Measurements from ENCODE around the gene ZNF70. TPM values are rescaled to one million over a fixed set of nuclear protein-coding genes. Genes with fewer than 3 reads are reported as not detected.

The ZNF70 gene
- total RNA-seq, 4 donors from 2014 or later: 3.1 to 6.5 (median 5.4) TPM

DNA sequence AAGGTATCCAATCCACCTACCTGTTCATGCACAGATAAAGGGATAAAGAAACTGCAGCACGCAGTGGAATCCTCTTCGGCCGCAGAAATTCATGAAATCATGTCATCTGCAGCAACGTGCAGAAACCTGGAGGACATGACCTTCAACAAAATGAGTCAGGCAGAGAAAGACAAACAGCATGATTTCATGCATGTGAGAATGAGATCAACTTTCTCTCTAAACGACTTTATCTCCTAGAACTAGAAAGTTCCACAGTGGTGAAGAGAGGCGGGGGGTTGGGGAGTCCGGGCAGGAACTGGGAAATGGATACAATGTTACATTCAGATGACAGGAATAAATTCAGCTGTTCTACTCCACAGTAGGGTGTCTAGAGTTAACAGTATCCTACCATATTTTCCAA is 50.2 kb downstream of the ZNF70 start:
- WGBS: 89% methylated on average over 7 of the region's 7 CpGs
- no peaks in the 10 kb centered on the region for H3K9me3 ChIP-seq
- H3K27ac ChIP-seq (replicated peaks in 1 of 4): no peak overlapping the region
- H3K4me1 ChIP-seq: no peaks in the 10 kb centered on the region
- no peak overlapping the region for H3K4me3 ChIP-seq
- intact Hi-C loops (cut with DNase I): no loop called here
- H3K36me3 ChIP-seq: peaks cover 13 to 97% (median 41%) of the 10 kb centered on the region in 4 donors
- no peak for DNase-seq (ENCODE audit: extremely low spot score)
- no peaks in the 10 kb centered on the region for H3K27me3 ChIP-seq
- TF ChIP-seq, protein P1, sequence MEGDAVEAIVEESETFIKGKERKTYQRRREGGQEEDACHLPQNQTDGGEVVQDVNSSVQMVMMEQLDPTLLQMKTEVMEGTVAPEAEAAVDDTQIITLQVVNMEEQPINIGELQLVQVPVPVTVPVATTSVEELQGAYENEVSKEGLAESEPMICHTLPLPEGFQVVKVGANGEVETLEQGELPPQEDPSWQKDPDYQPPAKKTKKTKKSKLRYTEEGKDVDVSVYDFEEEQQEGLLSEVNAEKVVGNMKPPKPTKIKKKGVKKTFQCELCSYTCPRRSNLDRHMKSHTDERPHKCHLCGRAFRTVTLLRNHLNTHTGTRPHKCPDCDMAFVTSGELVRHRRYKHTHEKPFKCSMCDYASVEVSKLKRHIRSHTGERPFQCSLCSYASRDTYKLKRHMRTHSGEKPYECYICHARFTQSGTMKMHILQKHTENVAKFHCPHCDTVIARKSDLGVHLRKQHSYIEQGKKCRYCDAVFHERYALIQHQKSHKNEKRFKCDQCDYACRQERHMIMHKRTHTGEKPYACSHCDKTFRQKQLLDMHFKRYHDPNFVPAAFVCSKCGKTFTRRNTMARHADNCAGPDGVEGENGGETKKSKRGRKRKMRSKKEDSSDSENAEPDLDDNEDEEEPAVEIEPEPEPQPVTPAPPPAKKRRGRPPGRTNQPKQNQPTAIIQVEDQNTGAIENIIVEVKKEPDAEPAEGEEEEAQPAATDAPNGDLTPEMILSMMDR (IDR thresholded peaks at IDR 0.05): no peak
- TF ChIP-seq EP300 (IDR thresholded peaks at IDR 0.05) (no peak), POLR2AphosphoS5 (IDR thresholded peaks at IDR 0.05) (no peak), POLR2A (IDR thresholded peaks at IDR 0.05; ENCODE audit: low read depth) (no peak)

DNA sequence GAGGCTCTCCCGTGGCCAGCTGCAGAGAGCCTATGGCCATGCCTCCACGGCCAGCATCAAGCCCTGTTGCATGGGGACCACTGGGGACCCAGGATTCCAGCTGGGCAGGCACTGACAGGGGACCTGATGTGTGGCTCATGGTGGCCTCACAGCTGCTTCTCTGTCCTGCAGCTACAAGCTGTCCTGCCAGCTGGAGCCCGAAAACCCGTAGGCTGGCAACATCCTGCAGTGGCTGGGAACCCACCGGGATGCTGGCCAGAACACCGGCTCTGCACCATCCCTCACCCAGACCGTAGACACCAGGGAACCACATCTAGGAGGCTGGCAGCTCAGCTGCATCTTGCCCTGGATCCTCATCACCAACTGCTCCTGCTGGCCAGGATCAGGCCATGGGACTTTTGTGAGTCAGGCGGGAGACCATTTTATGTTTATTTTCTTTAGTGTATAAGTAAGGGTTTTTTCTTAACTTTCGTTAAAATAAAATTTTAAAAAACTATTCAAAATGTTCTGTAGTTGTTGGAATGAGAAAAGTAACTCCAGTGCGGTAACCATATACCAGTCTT is 52.2 kb downstream of the ZNF70 start:
- TF ChIP-seq POLR2AphosphoS5 (IDR thresholded peaks at IDR 0.05) (no peak), POLR2A (IDR thresholded peaks at IDR 0.05; ENCODE audit: low read depth) (no peak), EP300 (IDR thresholded peaks at IDR 0.05) (no peak)
- TF ChIP-seq, protein P1 (IDR thresholded peaks at IDR 0.05): no peak
- DNase-seq (ENCODE audit: extremely low spot score): no peak
- WGBS: 95% methylated on average over 9 of the region's 10 CpGs

DNA sequence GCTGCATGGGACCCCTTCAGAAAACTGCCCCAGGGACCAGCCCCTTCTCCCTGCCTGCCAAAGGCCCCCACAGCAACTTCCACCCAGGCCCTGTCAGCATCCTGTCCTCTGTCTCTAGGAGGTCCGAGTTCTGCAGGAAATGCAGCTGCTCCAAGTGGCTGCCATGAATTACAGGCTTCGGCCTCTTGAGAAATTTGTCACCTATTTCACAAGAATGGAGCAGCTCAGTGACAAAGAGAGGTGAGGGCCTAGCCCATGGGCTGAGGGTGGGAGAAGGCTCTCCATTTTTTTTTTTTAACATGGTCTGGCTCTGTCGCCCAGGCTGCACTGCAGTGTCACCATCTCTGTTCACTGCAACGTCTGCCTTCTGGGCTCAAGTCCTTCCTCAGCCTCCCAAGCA is 52.8 kb downstream of the ZNF70 start:
- intact Hi-C loops (cut with DNase I): no loop called here
- no peak for DNase-seq (ENCODE audit: extremely low spot score)
- WGBS: 81% methylated on average over 4 of the region's 4 CpGs
- no peak overlapping the region for H3K4me3 ChIP-seq
- no peak overlapping the region for H3K27ac ChIP-seq (replicated peaks in 1 of 4)
- TF ChIP-seq POLR2A (IDR thresholded peaks at IDR 0.05; ENCODE audit: low read depth) (no peak), EP300 (IDR thresholded peaks at IDR 0.05) (no peak), POLR2AphosphoS5 (IDR thresholded peaks at IDR 0.05) (no peak)
- TF ChIP-seq, protein P1 (IDR thresholded peaks at IDR 0.05): no peak
- peaks cover 4 to 97% (median 47%) of the 10 kb centered on the region in 4 donors for H3K36me3 ChIP-seq
- H3K27me3 ChIP-seq: no peaks in the 10 kb centered on the region
- H3K9me3 ChIP-seq: no peaks in the 10 kb centered on the region
- H3K4me1 ChIP-seq: no peaks in the 10 kb centered on the region

More for the DNA sequence above, 52.2 kb downstream of the ZNF70 start:
- intact Hi-C loops (cut with DNase I): no loop called here
- Histone ChIP-seq H3K9me3 (no peaks in the 10 kb centered on the region), H3K36me3 (peaks cover 4 to 97% (median 41%) of the 10 kb centered on the region in 4 donors), H3K27me3 (no peaks in the 10 kb centered on the region), H3K4me1 (no peaks in the 10 kb centered on the region), H3K4me3 (no peak overlapping the region), H3K27ac (replicated peaks in 1 of 4) (no peak overlapping the region)

DNA sequence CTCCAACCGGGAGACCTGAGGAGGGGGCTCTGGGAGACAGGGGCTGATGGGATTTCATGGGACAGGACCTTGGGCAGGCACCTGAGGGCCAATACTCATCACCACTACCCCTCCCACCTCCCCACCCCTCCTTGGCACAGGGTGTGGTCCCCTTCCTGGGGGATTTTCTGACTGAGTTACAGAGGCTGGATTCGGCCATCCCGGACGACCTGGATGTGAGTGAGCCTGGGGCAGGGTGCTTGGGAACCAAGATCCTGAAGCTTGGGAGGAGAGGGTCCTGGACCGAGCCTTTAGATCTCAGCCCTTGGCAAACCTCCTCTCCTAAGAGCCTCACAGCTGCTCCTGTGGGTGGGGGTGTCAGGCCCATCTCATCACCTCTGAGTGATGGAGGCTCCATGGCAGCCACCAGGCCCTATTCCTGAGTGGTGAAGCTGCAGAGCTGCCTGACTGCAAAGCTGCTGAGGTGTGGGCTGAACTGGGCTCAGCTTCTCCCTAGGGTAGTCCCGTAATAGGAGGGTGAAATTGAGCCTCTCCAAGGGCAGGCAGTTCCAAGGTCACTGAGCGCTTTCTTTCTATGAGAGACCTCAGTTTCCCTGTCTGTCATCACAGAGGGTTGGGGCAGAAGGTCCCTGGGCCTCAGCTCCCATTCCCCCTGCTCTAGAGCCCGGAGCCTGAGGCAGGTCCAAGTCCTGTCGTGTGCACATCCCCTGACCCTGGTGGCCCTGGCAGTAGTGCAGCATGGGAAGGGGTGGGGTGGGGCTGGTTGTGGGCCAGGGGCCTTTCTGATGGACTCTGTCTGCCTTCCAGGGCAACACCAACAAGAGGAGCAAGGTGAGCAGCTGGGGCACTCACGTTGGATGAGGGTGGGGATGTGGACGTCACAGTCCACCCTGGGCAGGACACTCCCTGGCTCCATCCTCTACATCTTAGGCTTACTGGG is 53.6 kb downstream of the ZNF70 start:
- Histone ChIP-seq H3K4me1 (no peaks in the 10 kb centered on the region), H3K36me3 (peaks cover 4 to 96% (median 54%) of the 10 kb centered on the region in 4 donors), H3K27me3 (no peaks in the 10 kb centered on the region), H3K27ac (replicated peaks in 1 of 4) (no peak overlapping the region), H3K4me3 (no peak overlapping the region), H3K9me3 (no peaks in the 10 kb centered on the region)
- TF ChIP-seq, protein P1 (IDR thresholded peaks at IDR 0.05): no peak
- no peak for TF ChIP-seq POLR2AphosphoS5 (IDR thresholded peaks at IDR 0.05)
- TF ChIP-seq POLR2A (IDR thresholded peaks at IDR 0.05; ENCODE audit: low read depth): no peak
- no peak for TF ChIP-seq EP300 (IDR thresholded peaks at IDR 0.05)
- intact Hi-C loops (cut with DNase I): no loop called here
- WGBS: 87% methylated on average over 5 of the region's 11 CpGs
- DNase-seq (ENCODE audit: extremely low spot score): no peak
